HK-2 (cell line): ENCODE data around the gene PTPN22.

ENCODE experiments used
- DNase-seq: peaks from one replicate; pipeline ENCODE4 v3.0.0-alpha.2; 2018; ENCODE audit not compliant: unreplicated experiment

Gene PTPN22

GRCh38 chr1:113802367-113803007 is 69.0 kb downstream of the PTPN22 start:
- no peak for DNase-seq

GRCh38 chr1:113800487-113800886 is 71.0 kb downstream of the PTPN22 start:
- no peak for DNase-seq

- DNase-seq: no peak
Measured at GRCh38 chr1:113797472-113797871, 74.0 kb downstream of the PTPN22 start.

- DNase-seq: no peak
Measured at GRCh38 chr1:113793878-113794834, 77.4 kb downstream of the PTPN22 start.

GRCh38 chr1:113792986-113793385 is 78.5 kb downstream of the PTPN22 start:
- DNase-seq: no peak

GRCh38 chr1:113792471-113792870 is 79.0 kb downstream of the PTPN22 start:
- DNase-seq: no peak

- no peak for DNase-seq
Measured at GRCh38 chr1:113788802-113789201, 82.7 kb downstream of the PTPN22 start.

GRCh38 chr1:113787663-113788062 is 83.8 kb downstream of the PTPN22 start:
- DNase-seq: no peak

- no peak for DNase-seq
Measured at GRCh38 chr1:113786069-113786468, 85.4 kb downstream of the PTPN22 start.

- DNase-seq: no peak
Measured at GRCh38 chr1:113784104-113784779, 87.3 kb downstream of the PTPN22 start.

GRCh38 chr1:113783254-113784103 is 88.0 kb downstream of the PTPN22 start:
- DNase-seq: no peak

- DNase-seq: no peak
Measured at GRCh38 chr1:113782406-113782805, 89.1 kb downstream of the PTPN22 start.

- DNase-seq: no peak
Measured at GRCh38 chr1:113780374-113781146, 91.0 kb downstream of the PTPN22 start.

GRCh38 chr1:113779542-113779941 is 92.0 kb downstream of the PTPN22 start:
- DNase-seq: no peak

- no peak for DNase-seq
Measured at GRCh38 chr1:113777561-113777960, 94.0 kb downstream of the PTPN22 start.

- DNase-seq: no peak
Measured at GRCh38 chr1:113770031-113770430, 101.5 kb downstream of the PTPN22 start.

- DNase-seq: no peak
Measured at GRCh38 chr1:113769601-113769970, 101.9 kb downstream of the PTPN22 start.

GRCh38 chr1:113768916-113769600 is 102.5 kb downstream of the PTPN22 start:
- no peak for DNase-seq

- no peak for DNase-seq
Measured at GRCh38 chr1:113765306-113766230, 105.9 kb downstream of the PTPN22 start.
